RWPE2 (cell line): Measurements from ENCODE around the gene MAP3K14.

Experiments used
- ATAC-seq: fragments of 200-7000 bp; cut with Tn5 transposase; 3 replicates; pipeline ENCODE4 v1.9.1; 2021; ENCODE audit warnings: low read depth
- DNase-seq: peaks from one replicate; pipeline ENCODE4 v3.0.0-alpha.2; 2020; ENCODE audit warnings: low spot score
- H3K27ac ChIP-seq: fragments of 450-650 bp; 2 replicates; pipeline ENCODE4 v1.5.1; 2017; ENCODE audit warnings: mild to moderate bottlenecking; ENCODE audit not compliant: poor library complexity, severe bottlenecking
- H3K27me3 ChIP-seq: fragments of 250-450 bp; sonication (Bioruptor Pico); 2 replicates; pipeline ENCODE4 v1.5.1; 2021; ENCODE audit warnings: mild to moderate bottlenecking, moderate library complexity; ENCODE audit not compliant: insufficient read depth, poor library complexity, severe bottlenecking
- H3K36me3 ChIP-seq: fragments of 250-450 bp; sonication (Bioruptor Pico); 2 replicates; pipeline ENCODE4 v1.5.1; 2020; ENCODE audit warnings: low read depth, mild to moderate bottlenecking, moderate library complexity
- H3K4me1 ChIP-seq: fragments of 250-450 bp; sonication (Bioruptor Pico); 2 replicates; pipeline ENCODE4 v1.5.1; 2021; ENCODE audit warnings: mild to moderate bottlenecking, moderate library complexity; ENCODE audit not compliant: insufficient read depth, poor library complexity, severe bottlenecking
- H3K4me3 ChIP-seq: fragments of 250-450 bp; sonication (Bioruptor Pico); 2 replicates; pipeline ENCODE4 v1.5.1; 2021; ENCODE audit warnings: mild to moderate bottlenecking, moderate library complexity; ENCODE audit not compliant: severe bottlenecking
- H3K9me3 ChIP-seq: fragments of 250-450 bp; sonication (Bioruptor Pico); 2 replicates; pipeline ENCODE4 v1.5.1; 2021; ENCODE audit warnings: mild to moderate bottlenecking, moderate library complexity; ENCODE audit not compliant: severe bottlenecking
- TF ChIP-seq, protein P1 (sequence below): fragments of 450-650 bp; IDR thresholded peaks from one replicate; pipeline ENCODE4 v1.5.1; 2017; ENCODE audit warnings: mild to moderate bottlenecking, moderate library complexity; ENCODE audit not compliant: poor library complexity, severe bottlenecking

MAP3K14 gene

GRCh38 chr17:45291171-45291805, 25.5 kb downstream of the MAP3K14 start:
- Histone ChIP-seq H3K27ac (no peak overlapping the region), H3K27me3 (no peaks in the 10 kb centered on the region), H3K36me3 (peaks cover 62% of the 10 kb centered on the region), H3K9me3 (no peaks in the 10 kb centered on the region), H3K4me1 (peaks cover 38% of the 10 kb centered on the region), H3K4me3 (no peak overlapping the region)
- ATAC-seq (no peak), DNase-seq (no peak)
- TF ChIP-seq, protein P1, sequence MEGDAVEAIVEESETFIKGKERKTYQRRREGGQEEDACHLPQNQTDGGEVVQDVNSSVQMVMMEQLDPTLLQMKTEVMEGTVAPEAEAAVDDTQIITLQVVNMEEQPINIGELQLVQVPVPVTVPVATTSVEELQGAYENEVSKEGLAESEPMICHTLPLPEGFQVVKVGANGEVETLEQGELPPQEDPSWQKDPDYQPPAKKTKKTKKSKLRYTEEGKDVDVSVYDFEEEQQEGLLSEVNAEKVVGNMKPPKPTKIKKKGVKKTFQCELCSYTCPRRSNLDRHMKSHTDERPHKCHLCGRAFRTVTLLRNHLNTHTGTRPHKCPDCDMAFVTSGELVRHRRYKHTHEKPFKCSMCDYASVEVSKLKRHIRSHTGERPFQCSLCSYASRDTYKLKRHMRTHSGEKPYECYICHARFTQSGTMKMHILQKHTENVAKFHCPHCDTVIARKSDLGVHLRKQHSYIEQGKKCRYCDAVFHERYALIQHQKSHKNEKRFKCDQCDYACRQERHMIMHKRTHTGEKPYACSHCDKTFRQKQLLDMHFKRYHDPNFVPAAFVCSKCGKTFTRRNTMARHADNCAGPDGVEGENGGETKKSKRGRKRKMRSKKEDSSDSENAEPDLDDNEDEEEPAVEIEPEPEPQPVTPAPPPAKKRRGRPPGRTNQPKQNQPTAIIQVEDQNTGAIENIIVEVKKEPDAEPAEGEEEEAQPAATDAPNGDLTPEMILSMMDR, result no peak

GRCh38 chr17:45290269-45290765, 26.5 kb downstream of the MAP3K14 start:
- Histone ChIP-seq H3K4me1 (peaks cover 28% of the 10 kb centered on the region), H3K4me3 (no peak overlapping the region), H3K27me3 (no peaks in the 10 kb centered on the region), H3K9me3 (no peaks in the 10 kb centered on the region), H3K27ac (no peak overlapping the region), H3K36me3 (peaks cover 71% of the 10 kb centered on the region)
- TF ChIP-seq, protein P1, result no peak
- ATAC-seq (no peak), DNase-seq (no peak)

DNA sequence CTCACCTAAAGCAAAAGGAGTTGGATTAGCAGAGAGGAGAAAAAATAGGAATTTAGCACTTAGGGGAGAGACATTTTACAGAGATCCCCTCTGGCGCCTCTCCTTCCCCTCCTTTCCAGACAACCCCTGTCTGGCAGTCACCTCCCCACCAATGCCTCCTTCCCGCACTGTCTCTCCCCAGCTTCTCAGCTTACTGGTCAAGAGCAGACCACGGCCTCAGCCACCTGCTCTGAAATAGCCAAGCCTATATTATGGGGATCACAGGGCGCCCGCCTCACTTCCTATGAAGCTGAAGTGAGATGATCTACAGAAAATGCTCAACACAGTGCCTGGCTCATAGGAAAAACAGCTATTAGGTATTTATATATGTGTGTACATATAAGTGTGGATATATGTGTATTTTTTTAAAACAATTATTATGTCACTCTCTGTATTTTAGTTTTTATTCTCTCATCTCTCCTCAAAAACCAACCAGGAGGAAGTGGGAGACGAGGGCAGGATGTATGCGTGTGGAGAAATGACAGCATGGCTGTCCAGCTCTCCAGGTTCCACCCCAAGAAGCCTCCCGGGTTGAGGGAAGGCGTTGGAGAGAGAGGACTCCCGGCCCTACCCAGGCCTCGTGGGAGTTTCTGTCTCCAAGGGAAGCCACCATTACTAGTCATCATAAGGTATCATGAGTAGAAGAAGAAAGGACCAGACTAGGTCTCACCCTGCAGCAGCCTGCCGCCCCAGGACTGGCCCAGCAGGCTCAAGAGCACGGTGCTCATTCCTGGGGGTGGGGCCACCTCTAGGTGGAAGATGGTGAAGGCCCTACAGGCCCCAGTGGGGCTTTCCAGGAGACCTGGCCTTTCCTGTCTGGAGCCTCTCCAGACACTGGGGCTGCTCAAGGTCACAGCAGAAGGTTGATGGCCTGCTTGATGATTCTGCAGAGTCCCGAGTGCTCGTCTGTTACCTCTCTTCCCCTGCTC, 27.2 kb downstream of the MAP3K14 start:
- Histone ChIP-seq H3K36me3 (peaks cover 78% of the 10 kb centered on the region), H3K4me1 (peaks cover 24% of the 10 kb centered on the region), H3K27ac (no peak overlapping the region), H3K27me3 (no peaks in the 10 kb centered on the region), H3K4me3 (no peak overlapping the region), H3K9me3 (no peaks in the 10 kb centered on the region)
- TF ChIP-seq, protein P1, result no peak
- DNase-seq (no peak), ATAC-seq (no peak)

GRCh38 chr17:45288825-45289224, 28.0 kb downstream of the MAP3K14 start:
- DNase-seq (no peak), ATAC-seq (no peak)
- Histone ChIP-seq H3K27ac (no peak overlapping the region), H3K9me3 (no peaks in the 10 kb centered on the region), H3K4me3 (no peak overlapping the region), H3K36me3 (peaks cover 86% of the 10 kb centered on the region), H3K27me3 (no peaks in the 10 kb centered on the region), H3K4me1 (peaks cover 22% of the 10 kb centered on the region)
- TF ChIP-seq, protein P1, result no peak
